ENCODE data around the gene PDZD2.
"Not testable (repeated sequence)": the region's sequence is repeated elsewhere in the genome, so short reads cannot be mapped to it uniquely, and the experiment has no call there.

PDZD2 gene

GRCh38 chr5:32018476-32019436 is 379.8 kb downstream of the PDZD2 start:
- DNase-seq: no peak

- no peak for DNase-seq
Measured at GRCh38 chr5:32020271-32020670, 381.3 kb downstream of the PDZD2 start.

- DNase-seq: no peak
Measured at GRCh38 chr5:32020946-32021345, 382.0 kb downstream of the PDZD2 start.

DNA sequence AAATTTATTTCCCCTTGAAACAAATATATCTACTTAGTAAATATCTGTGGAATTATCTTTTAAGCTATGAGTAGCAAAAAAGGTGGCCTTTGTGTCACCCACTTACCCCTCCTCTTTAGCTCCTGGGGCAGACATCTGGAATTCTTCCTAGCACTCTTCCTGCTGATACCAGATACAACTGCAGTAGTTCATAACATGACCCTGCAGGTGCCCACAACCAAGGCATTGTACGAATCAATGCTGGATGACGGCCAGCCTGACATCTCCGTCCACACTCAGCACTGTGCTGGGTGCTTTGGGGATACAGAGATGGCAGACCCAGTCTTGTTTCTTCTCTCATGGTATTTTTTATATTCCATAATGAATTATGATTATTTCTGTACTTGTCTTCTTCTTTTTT is 382.8 kb downstream of the PDZD2 start:
- no peak for DNase-seq

- DNase-seq: no peak
Measured at GRCh38 chr5:32022638-32023037, 383.7 kb downstream of the PDZD2 start.

GRCh38 chr5:32023816-32024215 is 384.9 kb downstream of the PDZD2 start:
- DNase-seq: no peak

- no peak for DNase-seq
Measured at GRCh38 chr5:32024751-32025150, 385.8 kb downstream of the PDZD2 start.

- peak; percentile 39 for DNase-seq
Measured at GRCh38 chr5:32027093-32027716, 388.3 kb downstream of the PDZD2 start.

DNA sequence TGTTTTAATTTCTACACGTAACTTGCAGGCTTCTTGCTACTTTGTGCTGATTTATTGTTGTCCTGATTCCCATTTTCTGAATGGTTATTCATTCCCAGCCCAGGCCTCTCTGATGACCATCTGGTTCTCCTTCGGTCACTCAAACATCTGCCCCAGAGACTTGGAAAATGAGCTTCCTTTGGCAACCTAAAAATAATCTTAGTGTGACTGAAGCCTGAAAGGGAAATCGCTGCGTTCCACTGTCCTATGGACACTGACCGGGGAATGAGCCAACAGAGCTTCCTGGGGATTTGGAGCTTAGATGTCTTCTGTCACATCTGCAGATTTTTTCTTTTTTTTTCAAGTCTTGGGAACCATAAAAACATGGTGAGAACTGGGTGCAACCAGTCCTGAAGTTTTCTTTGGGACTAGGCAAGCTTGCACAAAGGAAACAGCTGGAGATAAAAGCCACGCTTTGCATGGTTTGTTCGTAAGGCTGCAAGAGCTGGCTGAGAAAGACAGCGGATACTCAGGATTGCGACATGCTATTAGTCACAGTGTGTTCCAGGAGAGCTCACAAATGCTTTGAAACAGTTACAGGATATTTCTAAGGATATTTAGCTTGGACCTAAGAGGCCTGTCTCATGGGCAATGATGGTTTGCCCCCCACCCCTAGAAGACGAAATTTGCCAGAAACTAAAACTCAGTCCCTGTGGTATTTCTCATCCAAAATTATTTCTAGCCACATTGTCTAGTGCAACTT is 389.0 kb downstream of the PDZD2 start:
- DNase-seq: peak; percentile 37

DNA sequence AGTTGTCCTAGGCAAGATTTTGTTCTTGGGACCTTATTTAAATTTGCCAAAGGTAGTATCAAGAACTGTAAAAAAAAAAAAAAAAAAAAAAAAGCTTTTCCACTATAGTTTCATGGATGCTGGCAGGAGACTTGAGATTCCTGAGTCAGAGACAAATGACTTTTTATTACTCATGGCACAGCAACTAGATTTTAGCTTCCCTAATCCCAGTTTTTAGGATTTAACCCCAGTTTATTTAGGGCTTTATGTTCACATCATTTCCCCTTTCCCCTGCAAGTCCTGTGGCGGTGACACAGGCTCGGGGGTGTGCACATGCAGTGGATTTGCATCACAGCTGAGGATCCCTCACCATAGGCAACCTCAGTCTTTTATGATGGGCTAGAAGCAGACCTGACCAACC is 390.3 kb downstream of the PDZD2 start:
- DNase-seq: no peak

- no peak for DNase-seq
Measured at GRCh38 chr5:32029781-32030180, 390.9 kb downstream of the PDZD2 start.

DNA sequence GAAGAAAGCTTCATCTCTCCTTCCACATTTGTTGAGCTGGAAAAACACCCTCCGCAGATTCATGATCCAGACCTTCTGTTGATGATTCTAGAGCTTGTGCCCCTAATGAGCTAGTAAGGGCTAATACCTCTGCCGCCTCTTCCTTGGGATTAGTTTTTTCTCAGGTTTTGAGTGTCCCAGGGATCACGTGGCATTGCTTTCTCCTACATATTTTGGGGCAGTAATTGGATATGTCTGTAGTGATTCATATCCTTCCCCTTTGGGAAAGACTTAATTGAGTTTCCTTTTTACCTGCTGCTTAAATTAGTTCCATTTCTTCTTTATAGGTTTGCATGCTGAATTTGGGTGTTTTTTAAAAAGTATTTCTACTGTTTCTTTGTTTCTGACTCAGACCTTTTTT is 391.3 kb downstream of the PDZD2 start:
- DNase-seq: no peak

- no peak for DNase-seq
Measured at GRCh38 chr5:32030686-32031085, 391.8 kb downstream of the PDZD2 start.

DNA sequence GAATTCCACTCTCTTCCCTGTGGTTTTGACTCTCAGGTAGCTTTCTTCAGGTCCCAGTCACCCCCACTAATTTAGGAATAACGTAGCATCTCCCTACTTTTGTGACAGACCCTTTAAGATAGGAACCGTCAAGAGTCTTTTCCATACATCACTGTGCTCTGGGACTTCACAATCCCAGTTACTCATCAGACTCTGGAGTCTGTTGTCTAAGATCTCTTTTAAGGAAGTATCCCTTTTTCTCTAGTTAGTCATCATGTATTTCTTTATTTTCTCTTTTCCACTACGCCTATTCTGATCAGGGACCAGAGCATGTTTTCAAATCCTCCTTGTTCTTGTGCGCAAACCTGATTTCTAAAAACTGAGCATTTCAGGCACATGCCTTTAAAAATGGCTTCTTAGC is 392.2 kb downstream of the PDZD2 start:
- DNase-seq: no peak

DNA sequence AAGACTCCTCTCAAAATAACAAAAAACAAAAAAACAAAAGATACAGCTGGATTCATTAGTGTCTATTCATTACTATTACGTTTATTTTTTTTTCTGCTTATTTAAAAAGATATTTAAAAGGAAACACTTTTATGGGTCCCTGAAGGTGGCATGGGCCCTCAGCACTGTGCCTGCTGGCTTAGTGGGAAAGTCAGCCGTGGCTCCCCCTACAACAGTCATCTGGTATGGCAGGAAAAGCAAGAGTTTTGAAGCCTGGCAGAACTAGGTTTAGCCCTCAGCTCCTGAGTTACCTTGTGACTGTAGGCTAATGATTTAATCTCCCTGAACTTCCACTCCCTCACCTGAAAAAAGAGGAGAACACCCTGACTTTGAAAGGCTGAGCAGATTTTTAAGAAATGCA is 399.6 kb downstream of the PDZD2 start:
- no peak for DNase-seq

GRCh38 chr5:32039133-32039532 is 400.2 kb downstream of the PDZD2 start:
- DNase-seq: not testable (repeated sequence)

- not testable (repeated sequence) for DNase-seq
Measured at GRCh38 chr5:32039601-32040000, 400.7 kb downstream of the PDZD2 start.

DNA sequence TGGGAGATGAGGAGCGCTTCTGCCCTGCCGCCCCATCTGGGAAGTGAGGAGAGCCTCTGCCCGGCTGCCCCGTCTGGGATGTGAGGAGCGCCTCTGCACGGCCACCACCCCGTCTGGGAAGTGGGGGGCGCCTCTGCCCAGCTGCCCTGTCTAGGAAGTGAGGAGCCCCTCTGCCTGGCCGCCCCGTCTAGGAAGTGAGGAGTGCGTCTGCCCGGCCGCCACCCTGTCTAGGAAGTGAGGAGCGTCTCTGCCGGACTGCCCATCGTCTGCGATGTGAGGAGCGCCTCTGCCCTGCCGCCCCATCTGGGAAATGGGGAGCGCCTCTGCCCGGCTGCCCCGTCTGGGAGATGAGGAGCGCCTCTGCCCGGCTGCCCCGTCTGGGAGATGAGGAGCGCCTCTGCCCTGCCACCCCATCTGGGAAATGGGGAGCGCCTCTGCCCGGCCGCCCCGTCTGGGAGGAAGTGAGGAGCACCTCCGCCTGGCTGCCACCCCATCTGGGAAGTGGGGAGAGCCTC is 401.3 kb downstream of the PDZD2 start:
- not testable (repeated sequence) for DNase-seq

GRCh38 chr5:32042551-32042961 is 403.6 kb downstream of the PDZD2 start:
- peak; percentile 16 for DNase-seq

DNA sequence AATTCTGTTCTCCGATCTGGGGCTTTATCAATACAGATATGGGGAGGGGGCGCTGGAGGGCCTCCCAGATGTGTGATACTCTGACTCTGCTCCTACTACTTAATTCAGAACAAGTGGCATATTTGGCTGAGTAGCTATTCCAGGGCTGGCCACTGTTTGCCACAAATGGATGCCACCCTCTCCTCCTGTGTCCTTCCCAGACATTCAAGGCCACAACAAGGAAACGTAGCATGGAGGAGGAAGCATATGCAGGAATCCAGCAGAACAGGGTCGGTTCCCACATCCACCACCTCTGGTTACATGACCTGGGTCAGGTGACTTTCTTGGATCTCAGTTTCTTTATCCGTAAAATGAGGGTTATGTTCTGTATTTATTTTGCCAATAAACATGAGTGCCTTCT is 404.2 kb downstream of the PDZD2 start:
- DNase-seq: peak; percentile 8

DNA sequence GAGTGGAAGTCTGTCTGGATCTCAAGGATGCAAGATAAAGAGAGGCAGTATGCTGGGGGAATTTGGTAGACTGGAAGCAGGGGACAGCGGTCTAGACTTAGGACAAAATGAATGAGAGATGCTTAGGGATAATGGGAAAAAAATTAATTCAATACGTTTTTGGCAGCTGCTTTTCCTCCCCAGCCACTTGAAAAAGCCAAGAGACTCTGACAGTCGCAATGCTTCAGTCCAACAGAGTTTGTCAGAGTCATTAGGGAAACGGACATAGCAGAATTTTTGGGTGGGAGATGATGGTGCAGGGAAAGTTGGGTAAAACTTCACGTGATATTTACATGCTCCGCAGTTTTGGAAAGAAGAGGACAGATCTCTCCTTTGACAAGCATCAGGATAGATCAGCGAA is 405.5 kb downstream of the PDZD2 start:
- DNase-seq: no peak

- no peak for DNase-seq
Measured at GRCh38 chr5:32044939-32045338, 406.0 kb downstream of the PDZD2 start.

GRCh38 chr5:32047056-32047455 is 408.1 kb downstream of the PDZD2 start:
- DNase-seq: no peak
